Neutrophil (primary cell): Measurements from ENCODE around the gene TMSB4X.
"Not testable (repeated sequence)": the region's sequence is repeated elsewhere in the genome, so short reads cannot be mapped to it uniquely, and the experiment has no call there.

Source experiments
- H3K27ac ChIP-seq: fragments of 200-600 bp; sonication (generic); 2 replicates; pipeline ENCODE4 v1.5.1; 2016; ENCODE audit warnings: mild to moderate bottlenecking, moderate library complexity
- H3K27me3 ChIP-seq: fragments of 200-600 bp; sonication (generic); 2 replicates; pipeline ENCODE4 v1.6.0; 2016; ENCODE audit warnings: mild to moderate bottlenecking
- H3K36me3 ChIP-seq: fragments of 200-600 bp; sonication (generic); 2 replicates; pipeline ENCODE4 v1.5.1; 2017
- H3K4me1 ChIP-seq, 2 experiments: fragments of 200-600 bp in 1 of 2; sonication (generic) in 1 of 2; 1 replicate in 1 of 2; 2 replicates in 1 of 2; pipeline versions ENCODE4 v1.5.1 to v1.6.1; 2013 to 2016; ENCODE audit warnings: low read depth in 1 of 2, low read length in 1 of 2, mild to moderate bottlenecking in 1 of 2, moderate library complexity in 1 of 2; ENCODE audit not compliant: control insufficient read depth in 1 of 2, insufficient read depth in 1 of 2
- H3K4me3 ChIP-seq, 2 experiments: fragments of 200-600 bp in 1 of 2; sonication (generic) in 1 of 2; 1 replicate in 1 of 2; 2 replicates in 1 of 2; pipeline ENCODE4 v1.5.1; 2013 to 2016; ENCODE audit warnings: low read depth in 1 of 2, low read length in 1 of 2, mild to moderate bottlenecking in 1 of 2, moderate library complexity in 1 of 2
- H3K9me3 ChIP-seq: fragments of 200-600 bp; sonication (generic); 2 replicates; pipeline ENCODE4 v1.5.1; 2016
- TF ChIP-seq, protein P1 (sequence below): fragments of 200-600 bp; sonication (generic); IDR thresholded peaks from 2 replicates; pipeline ENCODE4 v1.5.1; 2016; ENCODE audit warnings: antibody characterized with exemption

The TMSB4X gene

DNA sequence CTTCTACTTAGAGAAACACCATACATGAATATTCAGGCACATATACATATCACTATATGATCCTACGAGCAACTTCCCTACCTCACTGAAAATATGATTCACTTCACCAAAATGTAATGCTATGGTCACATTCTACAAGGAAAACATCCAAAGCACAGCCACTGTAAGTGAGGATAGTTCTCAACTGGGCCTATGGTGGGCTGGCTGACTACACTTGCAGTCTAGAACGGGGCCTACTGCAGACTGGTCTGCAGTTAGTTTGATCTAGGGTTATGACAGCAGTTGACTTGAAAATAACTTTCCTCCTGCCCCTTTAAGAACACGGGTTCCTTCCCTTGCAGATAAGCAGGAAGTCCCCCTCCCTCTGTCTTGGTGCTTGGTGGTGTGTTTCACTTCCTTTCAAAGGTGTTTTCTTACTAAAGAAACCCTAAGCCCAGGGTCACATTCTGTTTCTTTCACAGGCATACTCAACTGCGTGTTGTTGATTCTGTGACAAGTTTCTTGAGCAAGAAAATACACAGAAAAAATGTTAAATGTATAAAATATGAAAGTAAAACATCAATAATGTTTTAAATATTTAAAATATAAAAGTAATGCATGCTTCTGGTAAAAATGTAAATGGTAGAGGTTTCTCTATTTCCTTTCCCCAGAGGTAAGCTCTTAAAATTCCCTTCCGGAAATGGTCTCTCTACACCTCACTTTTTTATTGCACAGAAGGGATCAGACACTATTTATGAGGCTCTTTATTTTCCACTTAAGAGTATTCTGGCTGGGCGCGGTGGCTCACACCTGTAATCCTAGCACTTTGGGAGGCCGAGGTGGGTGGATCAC lies 18.0 kb upstream of the TMSB4X start:
- Histone ChIP-seq H3K4me3 (peak overlapping the region; percentile 64 to 77), H3K36me3 (no peaks in the 10 kb centered on the region), H3K9me3 (no peaks in the 10 kb centered on the region), H3K27ac (peak overlapping the region; percentile 99), H3K4me1 (peaks cover 54 to 81% of the 10 kb centered on the region in 2 experiments), H3K27me3 (no peaks in the 10 kb centered on the region)
- TF ChIP-seq, protein P1, sequence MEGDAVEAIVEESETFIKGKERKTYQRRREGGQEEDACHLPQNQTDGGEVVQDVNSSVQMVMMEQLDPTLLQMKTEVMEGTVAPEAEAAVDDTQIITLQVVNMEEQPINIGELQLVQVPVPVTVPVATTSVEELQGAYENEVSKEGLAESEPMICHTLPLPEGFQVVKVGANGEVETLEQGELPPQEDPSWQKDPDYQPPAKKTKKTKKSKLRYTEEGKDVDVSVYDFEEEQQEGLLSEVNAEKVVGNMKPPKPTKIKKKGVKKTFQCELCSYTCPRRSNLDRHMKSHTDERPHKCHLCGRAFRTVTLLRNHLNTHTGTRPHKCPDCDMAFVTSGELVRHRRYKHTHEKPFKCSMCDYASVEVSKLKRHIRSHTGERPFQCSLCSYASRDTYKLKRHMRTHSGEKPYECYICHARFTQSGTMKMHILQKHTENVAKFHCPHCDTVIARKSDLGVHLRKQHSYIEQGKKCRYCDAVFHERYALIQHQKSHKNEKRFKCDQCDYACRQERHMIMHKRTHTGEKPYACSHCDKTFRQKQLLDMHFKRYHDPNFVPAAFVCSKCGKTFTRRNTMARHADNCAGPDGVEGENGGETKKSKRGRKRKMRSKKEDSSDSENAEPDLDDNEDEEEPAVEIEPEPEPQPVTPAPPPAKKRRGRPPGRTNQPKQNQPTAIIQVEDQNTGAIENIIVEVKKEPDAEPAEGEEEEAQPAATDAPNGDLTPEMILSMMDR, result no peak

DNA sequence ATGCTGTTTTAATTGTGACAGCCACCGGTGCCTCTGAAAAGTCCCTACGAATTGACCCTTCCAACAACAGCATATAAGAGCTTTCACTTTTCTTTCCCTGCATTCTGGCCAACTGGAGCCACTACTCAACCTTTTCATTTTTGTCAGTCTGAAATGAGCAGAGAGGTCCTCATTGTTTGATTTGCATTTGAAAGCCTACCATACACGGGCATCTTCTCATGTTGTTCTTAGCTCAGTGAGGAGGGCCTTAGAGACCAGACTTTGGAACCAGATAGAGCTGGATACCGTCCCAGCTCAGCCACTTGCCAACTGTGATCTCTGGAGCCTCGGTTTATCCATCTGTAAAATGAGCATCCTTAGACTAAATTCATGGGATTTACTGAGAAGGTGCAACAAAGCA lies 16.9 kb upstream of the TMSB4X start:
- Histone ChIP-seq H3K27me3 (no peaks in the 10 kb centered on the region), H3K36me3 (no peaks in the 10 kb centered on the region), H3K27ac (peak overlapping the region; percentile 99), H3K4me3 (peak overlapping the region; percentile 64 to 77), H3K4me1 (peaks cover 51 to 77% of the 10 kb centered on the region in 2 experiments), H3K9me3 (no peaks in the 10 kb centered on the region)
- TF ChIP-seq, protein P1, result no peak

DNA sequence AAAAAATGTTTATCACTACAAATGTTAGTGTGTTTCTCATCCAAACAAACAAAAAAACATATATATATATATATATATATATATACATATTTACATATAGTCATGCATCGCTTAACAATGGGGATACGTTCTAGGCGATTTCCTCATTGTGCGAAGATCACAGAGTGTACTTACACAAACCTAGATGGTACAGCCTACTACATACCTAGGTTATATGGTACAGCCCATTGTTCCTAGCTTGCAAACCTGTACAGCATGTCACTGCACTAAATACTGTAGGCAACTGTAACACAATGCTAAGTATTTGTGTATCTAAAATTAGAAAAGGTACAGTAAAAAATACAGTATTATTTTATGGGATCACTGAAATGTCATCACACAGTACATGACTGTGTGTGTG lies 16.4 kb upstream of the TMSB4X start:
- TF ChIP-seq, protein P1, result no peak
- peaks cover 47 to 73% of the 10 kb centered on the region in 2 experiments for H3K4me1 ChIP-seq
- H3K9me3 ChIP-seq, result no peaks in the 10 kb centered on the region
- H3K4me3 ChIP-seq, result no peak overlapping the region
- peak overlapping the region; percentile 99 for H3K27ac ChIP-seq
- no peaks in the 10 kb centered on the region for H3K36me3 ChIP-seq
- no peaks in the 10 kb centered on the region for H3K27me3 ChIP-seq

DNA sequence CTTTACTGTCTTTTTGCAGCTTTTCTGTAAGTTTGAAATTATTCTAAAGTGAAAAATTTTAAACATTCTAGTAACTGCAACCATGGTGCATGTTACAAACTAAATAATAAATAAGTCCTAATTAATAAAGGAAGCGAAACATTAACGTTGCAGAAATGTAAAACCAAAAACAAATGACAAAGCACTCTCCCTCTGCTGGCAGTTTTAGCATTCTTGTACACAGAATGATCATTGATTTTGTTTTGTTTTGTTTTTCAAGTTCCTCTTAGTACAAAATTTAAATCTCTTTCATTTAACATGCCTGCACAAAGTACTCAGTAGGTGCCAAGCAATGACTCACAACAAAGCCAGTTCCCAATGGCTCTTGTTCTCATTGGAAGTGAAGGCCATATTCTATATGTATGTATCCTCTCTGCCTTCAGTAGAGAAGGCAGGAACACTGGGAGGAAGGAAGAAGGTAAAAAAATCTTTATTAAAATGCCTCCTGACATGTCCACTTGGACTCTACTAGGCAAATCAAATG lies 13.7 kb upstream of the TMSB4X start:
- Histone ChIP-seq H3K27me3 (no peaks in the 10 kb centered on the region), H3K4me3 (no peak overlapping the region), H3K36me3 (no peaks in the 10 kb centered on the region), H3K27ac (peak overlapping the region; percentile 82), H3K4me1 (peaks cover 28 to 45% of the 10 kb centered on the region in 2 experiments), H3K9me3 (no peaks in the 10 kb centered on the region)
- TF ChIP-seq, protein P1, result no peak

DNA sequence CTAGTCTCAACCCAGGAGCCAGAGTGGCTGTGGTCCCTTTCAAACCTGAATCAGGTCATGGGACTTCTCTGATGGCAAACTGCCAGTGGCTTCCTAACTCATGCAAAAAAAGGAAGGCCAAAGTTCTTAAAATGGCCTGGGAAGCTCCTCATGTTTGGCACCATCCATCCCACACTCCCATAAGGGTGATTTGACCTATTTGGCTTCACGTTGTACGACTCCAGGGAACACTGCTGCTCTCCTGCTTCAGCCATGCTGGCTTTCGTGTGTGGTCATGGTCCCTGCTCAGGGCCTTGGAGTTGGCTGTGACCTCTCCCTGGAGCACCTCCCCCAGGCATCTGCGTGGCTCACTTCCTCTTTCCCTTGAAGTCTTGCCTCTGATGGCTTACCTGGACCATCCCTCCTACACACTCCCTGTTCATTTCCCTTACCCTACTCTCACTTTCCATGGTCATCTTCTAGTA lies 12.8 kb upstream of the TMSB4X start:
- peak overlapping the region; percentile 82 for H3K27ac ChIP-seq
- no peaks in the 10 kb centered on the region for H3K27me3 ChIP-seq
- no peaks in the 10 kb centered on the region for H3K36me3 ChIP-seq
- peak overlapping the region in 1 of 2 experiments; percentile 7 for H3K4me3 ChIP-seq
- H3K9me3 ChIP-seq, result no peaks in the 10 kb centered on the region
- H3K4me1 ChIP-seq, result peaks cover 28 to 37% of the 10 kb centered on the region in 2 experiments
- TF ChIP-seq, protein P1, result no peak

DNA sequence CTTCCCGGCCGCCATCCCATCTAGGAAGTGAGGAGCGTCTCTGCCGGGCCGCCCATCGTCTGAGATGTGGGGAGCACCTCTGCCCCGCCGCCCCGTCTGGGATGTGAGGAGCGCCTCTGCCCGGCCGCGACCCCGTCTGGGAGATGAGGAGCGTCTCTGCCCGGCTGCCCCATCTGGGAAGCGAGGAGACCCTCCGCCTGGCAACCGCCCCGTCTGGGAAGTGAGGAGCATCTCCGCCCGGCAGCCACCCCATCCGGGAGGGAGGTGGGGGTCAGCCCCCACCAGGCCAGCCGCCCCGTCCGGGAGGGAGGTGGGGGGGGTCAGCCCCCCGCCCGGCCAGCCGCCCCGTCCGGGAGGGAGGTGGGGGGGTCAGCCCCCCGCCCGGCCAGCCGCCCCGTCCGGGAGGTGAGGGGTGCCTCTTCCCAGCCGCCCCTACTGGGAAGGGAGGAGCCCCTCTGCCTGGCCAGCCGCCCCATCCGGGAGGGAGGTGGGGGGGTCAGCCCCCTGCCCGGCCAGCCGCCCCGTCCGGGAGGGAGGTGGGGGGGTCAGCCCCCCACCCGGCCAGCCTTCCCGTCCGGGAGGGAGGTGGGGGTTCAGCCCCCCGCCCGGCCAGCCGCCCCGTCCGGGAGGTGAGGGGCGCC lies 11.6 kb upstream of the TMSB4X start:
- not testable (repeated sequence) for H3K36me3 ChIP-seq, H3K4me3 ChIP-seq, H3K9me3 ChIP-seq, H3K27ac ChIP-seq, H3K27me3 ChIP-seq
- peaks cover 27 to 36% of the 10 kb centered on the region in 2 experiments for H3K4me1 ChIP-seq
